HCT116 (cell line): ENCODE measurements around the gene ADRM1. TPM values are rescaled to one million over a fixed set of nuclear protein-coding genes. Genes with fewer than 3 reads are reported as not detected.

Source experiments
- ATAC-seq: fragments of 200-7000 bp; cut with Tn5 transposase; 2 replicates; pipeline ENCODE4 v1.9.1; 2020; ENCODE audit warnings: mild to moderate bottlenecking, moderate library complexity
- BruUV-seq: library from RNA; stranded (reverse); fragments of 400-500 nt; replicated peaks from 2 replicates; lab custom pipeline; 2021; lab: Mats Ljungman, UMichigan
- CTCF ChIA-PET: fragments of 300-600 bp; sonication (Branson Sonifier 250); formaldehyde crosslinking; loops from one replicate; lab custom pipeline; 2021; ENCODE audit warnings: antibody characterized with exemption; lab: Charles Lee
- POLR2A ChIA-PET: fragments of 300-600, 350-600 bp; sonication (Branson Sonifier 250); formaldehyde crosslinking; loops from one replicate; lab custom pipeline; 2021; ENCODE audit warnings: antibody characterized with exemption; lab: Charles Lee
- RAD21 ChIA-PET, 2 experiments: fragments of 300-600 bp; sonication (Branson Sonifier 250); formaldehyde crosslinking; loops; one replicate each; lab custom pipeline; 2023; ENCODE audit warnings: low total read pairs in 2 of 2; ENCODE audit not compliant: uncharacterized antibody in 2 of 2, unreplicated experiment in 2 of 2, low non-redundant PET in 1 of 2; lab: Charles Lee
- DNase-seq: peaks from one replicate; pipeline ENCODE4 v3.0.0-alpha.2; 2010; ENCODE audit warnings: low read depth, low spot score
- H2AFZ ChIP-seq: fragments of 200-600 bp; shearing (Covaris generic), sonication (generic); 2 replicates; pipeline ENCODE4 v1.6.1; 2017; ENCODE audit warnings: low read depth, mixed run types, mixed read lengths, antibody characterized with exemption, low read length; ENCODE audit not compliant: poor library complexity, severe bottlenecking
- H3K27ac ChIP-seq: 2 replicates; pipeline ENCODE4 v1.5.1; 2012; ENCODE audit warnings: low read depth, low read length
- H3K27me3 ChIP-seq: fragments of 200-600 bp; sonication (generic); 2 replicates; pipeline ENCODE4 v1.6.1; 2016; ENCODE audit warnings: mixed run types, low read length, mixed read lengths; ENCODE audit not compliant: insufficient read depth
- H3K36me3 ChIP-seq, 2 experiments: fragments of 200-500 bp in 1 of 2; fragments of 200-600 bp in 1 of 2; sonication (Bioruptor generic) in 1 of 2; sonication (generic) in 1 of 2; 2 replicates each; pipeline versions ENCODE4 v1.5.1 to v1.6.1; 2014 to 2016; ENCODE audit warnings: low read length in 2 of 2, inconsistent platforms in 1 of 2, mixed read lengths in 1 of 2, mixed run types in 1 of 2; ENCODE audit not compliant: insufficient read depth in 2 of 2, control insufficient read depth in 1 of 2
- H3K4me1 ChIP-seq, 2 experiments: fragments of 200-600 bp in 1 of 2; sonication (generic) in 1 of 2; 2 replicates each; pipeline versions ENCODE4 v1.5.1 to v1.6.1; 2012 to 2017; ENCODE audit warnings: low read length in 2 of 2, inconsistent platforms in 1 of 2, mild to moderate bottlenecking in 1 of 2, mixed read lengths in 1 of 2, mixed run types in 1 of 2, moderate library complexity in 1 of 2; ENCODE audit not compliant: insufficient read depth in 2 of 2, control insufficient read depth in 1 of 2
- H3K4me2 ChIP-seq: fragments of 200-600 bp; sonication (generic); 2 replicates; pipeline ENCODE4 v1.6.1; 2017; ENCODE audit warnings: mixed run types, low read length, mixed read lengths
- H3K4me3 ChIP-seq, 2 experiments: fragments of 200-600 bp in 1 of 2; sonication (generic) in 1 of 2; replicated peaks in 1 of 2; 2 replicates each; pipeline ENCODE4 v1.5.1; 2011 to 2016; ENCODE audit warnings: low read length in 2 of 2, control low read depth in 1 of 2, low read depth in 1 of 2, mild to moderate bottlenecking in 1 of 2, mixed read lengths in 1 of 2, mixed run types in 1 of 2
- H3K79me2 ChIP-seq: fragments of 200-600 bp; sonication (generic); 2 replicates; pipeline ENCODE4 v1.6.1; 2017; ENCODE audit warnings: mild to moderate bottlenecking, mixed run types, low read length, moderate library complexity, mixed read lengths; ENCODE audit not compliant: insufficient read depth
- H3K9ac ChIP-seq: fragments of 200-600 bp; sonication (generic); 2 replicates; pipeline ENCODE4 v1.6.1; 2016; ENCODE audit warnings: low read length, mixed read lengths
- H3K9me2 ChIP-seq: fragments of 200-600 bp; sonication (generic), shearing (Covaris generic); 2 replicates; pipeline ENCODE4 v1.6.1; 2017; ENCODE audit warnings: mixed run types, mild to moderate bottlenecking, moderate library complexity; ENCODE audit not compliant: insufficient read depth
- H3K9me3 ChIP-seq, 2 experiments: fragments of 200-500 bp in 1 of 2; fragments of 200-600 bp in 1 of 2; sonication (Bioruptor generic) in 1 of 2; sonication (generic) in 1 of 2; 2 replicates each; pipeline ENCODE4 v1.6.1; 2014 to 2017; ENCODE audit warnings: low read length in 2 of 2, mixed read lengths in 2 of 2, inconsistent platforms in 1 of 2, low read depth in 1 of 2, mild to moderate bottlenecking in 1 of 2, mixed run types in 1 of 2, moderate library complexity in 1 of 2; ENCODE audit not compliant: control insufficient read depth in 1 of 2, insufficient read depth in 1 of 2
- H4K20me1 ChIP-seq: fragments of 200-600 bp; sonication (generic), shearing (Covaris generic); 2 replicates; pipeline ENCODE4 v1.6.1; 2017; ENCODE audit warnings: mixed run types, mild to moderate bottlenecking, moderate library complexity; ENCODE audit not compliant: insufficient read depth
- CBX3 ChIP-seq: IDR thresholded peaks from 2 replicates; pipeline ENCODE4 v1.6.1; 2012; ENCODE audit warnings: low read depth
- CEBPB ChIP-seq: IDR thresholded peaks from 2 replicates; pipeline ENCODE4 v1.6.1; 2012; ENCODE audit warnings: low read depth
- ELF1 ChIP-seq: IDR thresholded peaks from 2 replicates; pipeline ENCODE4 v1.6.1; 2012; ENCODE audit warnings: low read depth, borderline replicate concordance
- EZH2 ChIP-seq: fragments of 200-600 bp; sonication (generic); IDR thresholded peaks from 2 replicates; pipeline ENCODE4 v1.6.1; 2017; ENCODE audit warnings: antibody characterized with exemption, mixed run types
- POLR2A ChIP-seq: IDR thresholded peaks from 2 replicates; pipeline ENCODE4 v1.7.0; 2011; ENCODE audit warnings: borderline replicate concordance; ENCODE audit not compliant: insufficient read depth, insufficient read length; ENCODE audit errors: extremely low read depth
- POLR2AphosphoS5 ChIP-seq: IDR thresholded peaks from 2 replicates; pipeline ENCODE4 v1.6.1; 2011; ENCODE audit warnings: mild to moderate bottlenecking, low read depth, low read length, moderate library complexity
- RAD21 ChIP-seq: IDR thresholded peaks from 2 replicates; pipeline ENCODE4 v1.6.1; 2012; ENCODE audit warnings: low read depth, mild to moderate bottlenecking
- REST ChIP-seq: IDR thresholded peaks from 2 replicates; pipeline ENCODE4 v1.6.1; 2012; ENCODE audit warnings: low read depth
- SIN3A ChIP-seq: IDR thresholded peaks from 2 replicates; pipeline ENCODE4 v1.6.1; 2012; ENCODE audit warnings: low read depth
- TCF7L2 ChIP-seq: IDR thresholded peaks from 2 replicates; pipeline ENCODE4 v1.7.0; 2011; ENCODE audit warnings: borderline replicate concordance, inconsistent platforms; ENCODE audit not compliant: insufficient read depth, insufficient read length; ENCODE audit errors: extremely low read depth
- YY1 ChIP-seq: IDR thresholded peaks from 2 replicates; pipeline ENCODE4 v1.6.1; 2011; ENCODE audit warnings: low read length, low read depth, moderate library complexity, mild to moderate bottlenecking; ENCODE audit not compliant: insufficient replicate concordance; ENCODE audit errors: extremely low read depth
- ZFX ChIP-seq: fragments of 450-650 bp; IDR thresholded peaks from 2 replicates; pipeline ENCODE4 v1.6.1; 2017
- intact Hi-C: fragments of 100-400 bp; cut with micrococcal nuclease; formaldehyde crosslinking; loops from 2 replicates; pipeline ENCODE4 v1.10.0; 2022
- total RNA-seq: library from RNA; stranded (reverse); gene quantifications from one replicate; pipeline ENCODE4 v1.2.1, GENCODE V29; 2021; ENCODE audit not compliant: unreplicated experiment

Gene ADRM1
- total RNA-seq, 1 experiment from 2014 or later: 158 TPM

- Histone ChIP-seq H3K4me1 (no peaks in the 10 kb centered on the region), H2AFZ (no peak overlapping the region), H3K9me2 (no peaks in the 10 kb centered on the region), H3K9me3 (no peaks in the 10 kb centered on the region), H3K79me2 (no peaks in the 10 kb centered on the region), H3K27ac (no peak overlapping the region), H3K27me3 (no peaks in the 10 kb centered on the region), H4K20me1 (no peaks in the 10 kb centered on the region), H3K36me3 (peaks cover 16 to 42% of the 10 kb centered on the region in 2 experiments; a peak in 3 of 4 replicates), H3K4me3 (no peak overlapping the region), H3K9ac (no peak overlapping the region), H3K4me2 (no peak overlapping the region)
- POLR2A ChIA-PET: no interaction called here
- RAD21 ChIA-PET: no interaction called here
- ATAC-seq: no peak
- intact Hi-C loops: no loop called here
- BruUV-seq: TSS peak; percentile 36
- CTCF ChIA-PET: interaction anchor here (1.2 kb wide), 1 partner anchor 56 kb away, joined by 5 read pairs; no protein-coding TSS in a partner anchor
- no peak for TF ChIP-seq POLR2A
- no peak for TF ChIP-seq ZFX
- TF ChIP-seq POLR2AphosphoS5: no peak
- no peak for TF ChIP-seq EZH2
- TF ChIP-seq REST: no peak
- no peak for TF ChIP-seq CBX3
- no peak for TF ChIP-seq SIN3A
- no peak for TF ChIP-seq ELF1
- TF ChIP-seq CEBPB: no peak
- no peak for TF ChIP-seq TCF7L2
- TF ChIP-seq RAD21: no peak
- no peak for TF ChIP-seq YY1
- no peak for DNase-seq
Measured at GRCh38 chr20:62326959-62327725, 24.3 kb downstream of the ADRM1 start.
